GM21381 (cell line): ENCODE data around the gene PSMD1.
"Not testable (repeated sequence)": the region's sequence is repeated elsewhere in the genome, so short reads cannot be mapped to it uniquely, and the experiment has no call there.

Source experiments
- ATAC-seq: cut with Tn5 transposase; IDR thresholded peaks from one replicate; pipeline ENCODE4 v1.9.1; 2021; ENCODE audit warnings: mild to moderate bottlenecking, moderate library complexity; ENCODE audit not compliant: unreplicated experiment

The PSMD1 gene

DNA sequence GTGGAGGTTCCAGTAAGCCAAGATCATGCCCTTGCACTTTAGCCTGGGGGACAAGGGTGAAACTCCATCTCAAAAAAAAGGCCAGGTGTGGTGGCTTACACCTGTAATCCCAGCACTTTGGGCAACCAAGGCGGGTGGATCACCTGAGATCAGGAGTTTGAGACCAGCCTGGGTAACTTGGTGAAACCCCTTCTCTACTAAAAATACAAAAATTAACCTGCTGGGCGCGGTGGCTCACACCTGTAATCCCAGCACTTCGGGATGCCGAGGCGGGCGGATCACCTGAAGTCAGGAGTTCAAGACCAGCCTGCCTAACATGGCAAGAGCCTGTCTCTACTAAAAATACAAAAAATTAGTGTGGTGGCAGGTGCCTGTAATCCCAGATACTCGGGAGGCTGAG is 84.1 kb downstream of the PSMD1 start:
- ATAC-seq = not testable (repeated sequence)

DNA sequence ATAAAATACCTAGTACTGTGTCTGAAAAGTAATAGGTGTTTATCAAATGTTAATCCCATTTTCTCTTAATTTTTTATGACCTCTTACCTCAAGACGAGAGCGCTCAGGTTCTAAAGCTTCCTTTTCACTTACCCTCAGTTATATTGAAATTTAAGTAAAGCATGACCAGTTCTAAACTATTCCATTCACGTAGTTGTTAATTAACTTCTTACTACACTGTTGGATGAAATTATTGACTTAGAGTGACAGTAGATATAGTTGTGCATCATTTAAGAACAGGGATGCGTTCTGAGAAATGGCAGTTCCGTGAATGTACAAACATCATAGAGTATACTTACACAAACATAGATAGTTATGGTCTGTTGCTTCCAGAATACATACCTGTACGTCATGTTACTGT is 88.2 kb downstream of the PSMD1 start:
- no peak for ATAC-seq

DNA sequence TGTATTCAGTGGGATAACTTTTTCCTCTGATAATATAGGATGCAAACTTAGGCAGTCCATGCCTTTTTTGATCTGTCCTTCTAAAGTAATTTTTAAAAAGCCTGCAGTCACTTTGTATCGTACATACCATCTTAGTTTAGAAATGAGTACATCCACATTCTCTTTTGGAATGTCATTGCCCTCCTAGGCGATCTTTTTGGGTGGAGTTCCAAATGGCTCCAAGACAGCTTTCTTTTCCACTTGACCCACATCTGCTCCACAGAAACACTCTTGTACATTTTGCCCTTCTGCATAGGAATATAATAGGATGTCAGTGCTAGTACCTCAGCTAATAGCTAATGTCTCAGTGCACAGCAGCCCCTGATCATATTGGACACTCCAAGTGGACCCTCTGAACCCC is 90.0 kb downstream of the PSMD1 start:
- no peak for ATAC-seq

DNA sequence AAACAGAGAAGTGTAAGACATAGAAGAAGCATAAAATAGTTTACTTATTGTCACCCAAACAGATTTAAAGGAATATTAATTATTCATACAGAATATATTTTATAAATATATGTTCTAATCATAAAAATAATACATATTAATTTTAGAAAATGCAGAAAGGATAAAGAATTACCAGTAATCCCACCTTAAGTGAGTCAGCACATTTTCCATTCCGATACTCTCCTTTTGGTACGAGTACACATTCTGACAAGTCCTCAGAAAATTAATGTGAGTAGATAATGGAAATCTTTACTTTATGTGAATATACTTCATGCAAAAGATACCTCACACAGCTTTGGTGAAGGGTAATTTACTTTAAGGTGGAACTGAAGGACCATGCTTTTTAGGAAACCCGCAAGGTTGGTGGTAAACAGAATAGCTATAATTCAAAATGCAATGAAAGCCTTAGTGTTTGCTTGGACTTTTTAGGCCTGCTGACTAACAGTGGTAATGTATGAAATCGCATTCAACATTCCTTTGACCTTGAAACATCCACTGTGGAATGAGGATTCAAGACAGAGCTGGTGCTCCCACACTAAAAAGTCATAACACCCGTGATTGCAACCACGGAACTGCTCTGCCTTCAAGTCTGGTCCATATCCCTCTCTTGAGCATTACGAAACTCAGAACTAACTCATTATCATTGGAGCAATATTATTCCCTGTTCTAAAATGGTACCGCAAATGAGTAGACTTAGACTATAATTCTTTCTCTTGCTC is 96.3 kb downstream of the PSMD1 start:
- ATAC-seq = no peak

DNA sequence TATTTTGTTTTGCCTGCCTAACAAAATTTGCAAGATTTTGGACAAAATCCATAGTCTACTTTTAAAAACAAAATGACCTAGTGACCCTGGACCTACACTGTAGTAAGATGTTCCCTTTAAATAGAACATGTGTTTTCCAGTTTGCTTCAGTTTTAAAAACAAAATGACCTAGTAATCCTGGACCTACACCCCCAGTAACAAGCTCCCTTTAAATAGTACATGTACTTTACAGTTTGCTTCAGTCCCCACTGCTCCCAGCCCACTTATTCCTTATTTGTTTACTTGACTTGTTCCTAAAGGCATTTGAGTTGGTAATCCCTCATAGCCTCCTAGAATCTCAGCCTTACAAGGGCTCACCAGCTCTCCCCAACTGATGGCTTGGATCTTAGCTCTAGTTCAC is 102.6 kb downstream of the PSMD1 start:
- ATAC-seq = no peak

DNA sequence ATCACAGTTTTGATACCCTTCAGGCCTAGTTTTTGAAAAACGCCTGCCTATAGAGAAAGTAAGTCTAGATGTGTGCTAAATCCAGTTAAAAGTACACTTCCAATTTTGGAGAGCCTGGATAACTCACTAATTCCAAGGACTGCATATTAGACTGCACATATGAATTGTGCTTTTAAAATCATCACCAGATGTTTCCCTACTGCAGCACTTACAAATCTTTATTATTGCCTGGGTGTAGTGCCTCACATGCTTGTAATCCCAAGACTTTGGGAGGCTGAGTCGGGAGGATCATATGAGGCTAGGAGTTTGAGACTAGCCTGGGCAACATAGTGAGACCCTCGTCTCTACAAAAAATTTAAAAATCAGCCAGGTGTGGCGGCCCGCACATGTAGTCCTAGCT is 104.0 kb downstream of the PSMD1 start:
- no peak for ATAC-seq

DNA sequence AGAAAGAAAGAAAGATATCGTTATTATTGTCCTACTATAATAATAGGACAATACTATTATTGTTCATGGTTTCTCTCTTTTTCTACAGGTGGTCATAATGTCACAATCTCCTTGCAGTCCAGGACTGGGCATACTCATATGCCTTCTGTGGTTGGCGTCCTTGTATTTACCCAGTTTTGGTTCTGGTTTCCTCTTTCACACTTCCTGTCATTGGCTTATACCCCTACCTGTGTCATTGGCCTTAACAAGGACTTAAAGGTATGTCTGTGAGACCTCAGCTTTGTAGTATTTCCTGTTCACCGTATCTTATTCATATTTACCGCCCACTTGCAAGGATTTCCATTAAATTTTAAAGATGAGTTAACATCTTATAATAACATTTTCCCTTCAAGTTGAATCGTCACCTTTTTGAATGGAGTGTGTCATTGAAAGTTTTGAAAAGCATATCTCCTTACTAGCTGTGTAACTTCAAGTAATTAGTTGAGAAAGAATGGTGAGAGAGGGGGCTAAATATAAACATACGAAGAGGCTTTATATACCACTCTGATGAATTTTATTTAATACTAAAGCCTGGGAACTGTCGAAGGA is 104.7 kb downstream of the PSMD1 start:
- no peak for ATAC-seq

DNA sequence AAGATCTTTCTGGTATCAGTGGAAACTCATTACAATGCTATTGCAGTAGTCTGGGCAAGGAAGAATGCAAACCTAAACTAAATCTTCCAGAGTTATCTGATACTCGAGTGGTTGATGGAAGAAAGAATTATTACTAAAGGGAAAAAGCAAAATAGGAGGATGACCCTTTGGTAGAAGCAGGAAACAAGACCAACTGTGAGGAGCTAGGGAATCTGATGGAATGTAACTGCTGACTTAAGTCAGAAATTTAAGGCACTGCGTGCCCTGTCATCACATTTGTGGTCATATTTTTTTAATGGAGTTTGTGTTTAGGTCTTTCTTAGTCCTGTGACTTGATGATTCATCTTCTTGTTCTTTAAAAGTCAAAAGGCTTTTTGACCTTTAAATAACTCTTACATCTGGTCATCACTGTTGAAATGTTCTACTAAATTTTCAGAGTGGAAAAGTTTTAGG is 105.2 kb downstream of the PSMD1 start:
- ATAC-seq = no peak

DNA sequence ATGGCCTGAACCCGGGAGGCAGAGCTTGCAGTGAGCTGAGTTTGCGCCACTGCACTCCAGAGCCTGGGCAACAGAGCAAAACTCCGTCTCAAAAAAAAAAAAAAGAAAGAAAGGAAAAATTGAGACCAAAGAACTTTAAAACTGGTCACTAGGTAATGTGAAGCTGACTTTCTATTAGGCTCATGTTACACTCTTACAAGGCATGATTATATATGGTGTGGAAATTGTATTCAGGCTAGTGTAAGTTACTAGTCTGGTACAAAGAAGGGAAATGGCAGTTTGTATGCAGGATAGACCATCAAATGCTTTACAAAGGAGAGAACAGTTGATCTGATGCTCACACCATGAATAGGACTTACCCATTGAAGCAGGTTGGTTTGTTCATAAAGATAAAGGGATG is 106.3 kb downstream of the PSMD1 start:
- no peak for ATAC-seq

DNA sequence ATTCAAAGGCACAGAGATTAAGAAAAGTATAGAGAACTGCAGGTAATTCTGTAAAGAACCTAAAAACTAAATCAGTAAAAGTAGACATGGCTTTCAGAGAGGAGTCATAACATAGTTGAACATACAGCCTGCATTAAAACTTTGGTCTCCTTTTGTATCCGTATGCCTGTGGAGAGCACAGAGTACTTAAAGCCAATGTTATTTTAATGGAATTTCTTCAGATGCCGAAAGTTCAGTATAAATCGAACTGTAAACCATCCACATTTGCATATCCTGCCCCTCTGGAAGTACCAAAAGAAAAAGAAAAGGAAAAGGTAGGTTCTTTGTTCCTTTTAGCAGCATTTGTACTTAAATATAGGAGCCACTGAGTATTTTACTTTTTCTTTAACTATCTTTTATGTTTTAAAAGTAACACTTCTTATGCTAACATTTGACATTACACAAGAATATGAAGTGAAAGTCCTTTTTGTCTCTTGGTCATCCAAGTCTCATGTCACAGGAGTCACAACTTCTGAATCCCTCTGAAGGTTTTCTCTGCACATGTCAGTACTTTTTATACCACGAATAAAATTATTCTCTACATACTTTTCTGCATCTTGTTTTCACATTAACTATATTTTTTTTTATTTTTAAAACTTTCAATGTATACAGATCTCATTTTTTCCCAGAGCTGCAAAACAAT is 106.9 kb downstream of the PSMD1 start:
- no peak for ATAC-seq

DNA sequence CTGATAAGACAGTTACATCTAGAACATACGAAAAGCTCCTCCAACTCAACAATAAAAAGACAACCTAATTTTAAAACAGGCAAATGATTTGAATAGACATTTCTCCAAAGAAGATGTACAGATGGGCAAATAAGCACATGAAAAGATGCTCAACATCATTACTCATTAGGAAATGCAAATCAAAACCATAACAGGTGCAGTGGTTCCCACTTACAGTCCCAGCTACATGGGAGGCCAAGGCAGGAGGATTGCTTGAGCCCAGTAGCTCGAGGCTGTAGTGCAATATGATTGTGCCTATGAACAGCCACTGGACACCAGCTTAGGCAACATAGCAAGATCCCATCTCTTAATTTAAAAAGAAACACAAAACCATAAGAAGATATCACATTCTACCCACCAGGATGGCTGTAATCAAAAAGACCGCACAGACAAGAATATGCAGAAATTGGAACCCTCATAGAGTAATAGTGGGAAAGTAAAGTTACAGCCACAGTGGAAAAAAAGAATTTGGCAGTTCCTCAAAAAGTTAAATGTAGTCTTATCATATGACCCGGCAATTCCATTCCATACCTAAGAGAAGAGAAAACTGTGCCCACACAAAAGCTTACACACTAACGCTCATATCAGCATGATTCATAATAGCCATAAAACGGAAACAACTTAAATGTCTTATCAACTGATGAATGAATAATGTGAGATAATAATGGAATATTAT is 111.2 kb downstream of the PSMD1 start:
- no peak for ATAC-seq

DNA sequence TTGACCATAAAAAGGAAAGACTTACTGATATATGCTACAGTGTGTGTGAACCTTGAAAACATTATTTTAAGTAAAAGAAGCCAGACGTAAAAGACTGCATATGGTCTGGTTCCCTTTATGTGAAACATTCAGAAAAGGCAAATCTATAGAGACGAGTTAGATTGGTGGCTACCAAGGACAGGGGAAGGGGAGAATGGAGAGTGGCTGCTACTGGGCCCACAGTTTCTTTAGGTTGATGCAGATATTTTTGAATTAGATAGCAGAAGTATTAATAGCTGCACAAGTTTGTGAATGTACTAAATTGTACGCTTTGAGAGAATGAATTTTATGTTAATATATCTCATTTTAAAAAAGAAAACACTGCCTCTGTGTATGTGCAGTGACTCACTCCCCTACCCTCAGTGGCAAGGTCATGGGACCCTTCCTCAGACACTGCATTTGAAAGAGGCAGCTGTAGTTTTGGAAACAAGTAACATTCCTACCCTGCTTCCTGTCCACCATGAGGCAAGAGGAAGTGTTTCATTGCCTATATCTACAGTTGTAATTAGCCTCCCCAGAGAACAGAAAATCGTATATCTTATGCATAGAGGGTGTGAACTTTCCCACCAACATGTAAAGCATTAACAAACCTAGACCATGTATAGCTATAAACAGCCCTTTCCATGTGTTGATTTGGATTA is 111.9 kb downstream of the PSMD1 start:
- no peak for ATAC-seq

DNA sequence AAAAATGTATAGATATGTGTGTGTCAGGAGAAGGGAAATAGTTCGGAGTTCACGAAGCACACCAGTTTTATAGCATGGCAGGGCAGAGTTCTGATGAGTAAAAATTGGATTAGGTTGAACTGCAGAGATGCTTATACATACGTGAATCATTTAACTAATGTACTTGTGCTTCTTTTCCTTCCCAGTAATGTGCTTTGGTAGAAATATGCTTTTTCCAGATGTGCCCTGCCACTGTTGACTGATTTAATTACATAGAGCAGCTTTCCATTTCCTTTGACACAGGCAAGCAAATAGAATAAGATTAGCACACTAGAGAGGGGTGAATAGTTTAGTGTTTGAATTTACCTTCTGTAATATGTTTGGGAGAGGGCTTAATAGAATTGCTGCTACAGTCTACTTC is 112.8 kb downstream of the PSMD1 start:
- no peak for ATAC-seq

DNA sequence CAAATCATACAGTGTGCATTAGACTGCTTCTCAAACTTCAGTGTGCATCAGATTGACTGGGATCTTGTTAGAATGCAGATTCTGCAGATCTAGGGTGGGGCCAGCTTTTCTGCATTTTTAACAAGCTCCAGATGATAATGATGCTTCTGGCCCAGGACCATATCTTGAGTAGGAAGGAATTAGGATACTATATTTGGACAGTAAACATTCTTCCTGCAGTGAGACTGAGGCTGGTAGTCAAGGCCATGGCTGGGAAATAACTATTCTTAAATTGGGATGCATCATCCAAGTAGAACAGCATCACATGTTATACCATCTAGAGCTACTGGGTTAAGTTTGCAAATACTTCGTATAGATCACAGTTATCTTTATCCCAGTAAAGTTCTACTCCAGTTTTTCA is 113.4 kb downstream of the PSMD1 start:
- no peak for ATAC-seq

DNA sequence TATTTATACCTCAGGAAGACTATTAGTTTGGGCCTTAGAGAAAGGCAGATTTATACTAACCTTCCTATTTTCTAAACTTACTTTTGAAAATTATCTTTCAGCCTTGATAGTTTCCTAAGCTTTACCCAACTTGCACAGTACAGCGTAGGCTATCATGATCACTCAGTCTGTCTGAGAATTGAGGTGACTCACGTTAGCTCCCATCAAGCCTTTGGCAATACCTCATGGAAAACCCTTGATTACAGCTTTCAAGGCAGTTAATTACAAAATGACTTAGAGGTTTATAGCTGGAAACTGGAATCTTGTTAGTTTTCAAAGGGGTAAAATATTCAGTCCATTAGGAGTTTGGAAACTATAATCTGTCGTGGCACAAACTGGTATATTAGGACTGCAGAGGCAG is 115.4 kb downstream of the PSMD1 start:
- no peak for ATAC-seq

DNA sequence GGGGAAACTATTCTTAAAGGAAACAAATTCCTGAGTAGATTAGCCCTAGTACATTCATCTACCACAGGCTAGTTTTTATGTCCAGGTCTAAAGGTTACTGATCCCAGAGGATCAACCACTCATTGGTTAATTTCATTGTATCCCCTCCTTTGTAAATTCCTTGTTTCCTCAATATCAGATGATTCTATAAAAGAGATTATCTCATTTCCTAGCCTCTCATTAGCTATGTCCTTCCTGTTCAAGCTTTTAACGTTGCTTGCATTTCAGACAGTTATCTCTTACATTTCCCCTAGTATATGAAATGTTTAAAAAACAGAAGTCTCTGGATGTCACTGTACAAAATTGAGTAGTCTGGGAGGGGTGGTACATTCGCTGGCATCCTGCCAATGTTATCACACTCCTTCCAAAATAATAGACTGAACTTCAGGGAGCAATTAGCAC is 117.6 kb downstream of the PSMD1 start:
- no peak for ATAC-seq

DNA sequence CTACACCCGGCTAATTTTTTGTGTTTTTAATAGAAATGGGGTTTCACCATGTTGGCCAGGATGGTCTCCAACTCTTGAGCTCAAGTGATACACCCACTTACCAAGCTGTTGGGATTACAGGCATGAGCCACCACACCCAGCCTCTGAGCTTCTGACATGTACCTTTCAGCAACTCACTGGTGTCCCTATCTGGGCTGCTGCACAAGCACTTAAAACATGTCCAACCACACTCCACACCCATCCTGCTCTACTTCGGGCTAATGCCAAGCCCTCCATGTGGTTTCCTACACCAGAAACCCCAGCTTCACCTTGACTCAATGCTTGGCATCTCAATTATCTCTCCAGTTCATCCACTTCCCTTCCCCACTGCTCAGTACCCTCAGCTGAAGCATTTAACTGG is 119.4 kb downstream of the PSMD1 start:
- no peak for ATAC-seq

DNA sequence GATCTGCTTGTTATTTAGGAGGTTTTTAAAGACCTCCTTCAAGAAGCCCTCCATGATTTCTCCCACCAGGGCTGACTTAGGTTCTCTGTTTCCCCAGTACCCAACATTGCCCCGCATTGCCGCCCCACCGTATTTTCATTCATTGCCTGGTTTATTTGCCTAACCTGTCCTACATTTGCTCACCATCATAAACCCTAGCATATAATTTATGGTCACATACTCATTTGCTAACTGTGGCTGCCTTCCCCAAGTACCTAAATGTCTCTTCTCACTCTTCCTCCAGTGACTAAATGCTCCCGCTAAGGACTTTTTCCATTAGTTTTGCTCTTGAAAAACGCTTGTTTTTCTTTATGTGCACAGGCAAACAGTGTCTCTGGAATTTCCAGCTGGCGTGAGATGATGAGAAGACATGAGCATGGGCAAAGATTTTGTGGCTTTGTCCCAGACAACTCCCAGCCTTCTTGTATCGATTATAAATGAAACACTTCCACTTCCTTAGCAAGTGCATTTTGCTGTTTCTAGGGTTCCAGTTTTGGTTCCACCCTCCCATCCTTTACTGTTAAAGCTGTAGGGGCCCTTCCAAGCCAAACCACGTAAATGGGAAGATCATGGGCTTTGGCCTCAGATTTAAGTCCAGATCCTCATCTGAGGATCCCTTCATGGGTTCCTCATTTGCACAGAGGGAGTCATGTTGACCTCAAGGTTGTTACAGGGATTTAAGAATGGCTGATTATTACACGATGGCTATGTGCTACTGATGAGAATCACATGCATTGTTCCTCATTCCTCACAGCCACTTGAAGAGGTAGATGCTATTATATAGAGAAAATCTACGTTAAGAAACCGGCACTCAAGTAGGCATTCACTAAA is 120.7 kb downstream of the PSMD1 start:
- no peak for ATAC-seq

DNA sequence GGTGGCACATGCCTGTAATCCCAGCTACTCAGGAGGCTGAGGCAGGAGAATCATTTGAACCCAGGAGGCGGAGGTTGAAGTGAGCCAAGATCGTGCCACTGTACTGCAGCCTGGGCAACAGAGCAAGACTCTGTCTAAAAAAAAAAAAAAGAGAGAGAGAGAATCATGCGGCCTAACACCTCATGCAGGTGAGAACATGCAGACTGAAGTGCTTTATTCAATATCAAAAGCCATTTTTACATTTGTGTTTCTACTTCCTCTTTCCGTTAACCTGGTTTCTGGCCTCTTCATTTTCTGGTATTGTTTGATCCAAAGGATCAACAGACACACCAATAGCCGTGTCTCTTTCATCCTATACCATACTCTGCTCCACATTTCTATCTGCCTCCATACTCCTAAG is 122.1 kb downstream of the PSMD1 start:
- not testable (repeated sequence) for ATAC-seq
